NT2/D1 (cell line): Measurements from ENCODE around the gene THAP3.

ENCODE experiments used
- DNase-seq: peaks from one replicate; pipeline ENCODE4 v3.0.0-alpha.2; 2011; ENCODE audit warnings: low read depth, low spot score
- H3K27me3 ChIP-seq: 2 replicates; pipeline ENCODE4 v1.6.0; 2011; ENCODE audit warnings: mild to moderate bottlenecking; ENCODE audit not compliant: insufficient read length, insufficient read depth
- H3K36me3 ChIP-seq: 2 replicates; pipeline ENCODE4 v1.6.1; 2011; ENCODE audit warnings: mild to moderate bottlenecking, low read length, mixed read lengths; ENCODE audit not compliant: insufficient read depth, insufficient read length
- H3K4me1 ChIP-seq: 2 replicates; pipeline ENCODE4 v1.5.1; 2011; ENCODE audit not compliant: insufficient read depth, insufficient read length
- H3K4me3 ChIP-seq: 2 replicates; pipeline ENCODE4 v1.5.1; 2011; ENCODE audit warnings: low read depth; ENCODE audit not compliant: insufficient read length
- H3K9ac ChIP-seq: 2 replicates; pipeline ENCODE4 v1.6.0; 2011; ENCODE audit warnings: low read depth; ENCODE audit not compliant: insufficient read length
- H3K9me3 ChIP-seq: 2 replicates; pipeline ENCODE4 v1.5.1; 2011; ENCODE audit warnings: mild to moderate bottlenecking, low read length; ENCODE audit not compliant: insufficient read depth
- SUZ12 ChIP-seq: IDR thresholded peaks from 2 replicates; pipeline ENCODE4 v1.6.1; 2011; ENCODE audit not compliant: insufficient read length, insufficient read depth; ENCODE audit errors: extremely low read depth
- YY1 ChIP-seq: IDR thresholded peaks from 2 replicates; pipeline ENCODE4 v1.6.1; 2011; ENCODE audit not compliant: insufficient read length, insufficient read depth
- ZNF274 ChIP-seq: IDR thresholded peaks from 2 replicates; pipeline ENCODE4 v1.6.1; 2011; ENCODE audit warnings: mild to moderate bottlenecking, low read depth, low read length

Gene THAP3

DNA sequence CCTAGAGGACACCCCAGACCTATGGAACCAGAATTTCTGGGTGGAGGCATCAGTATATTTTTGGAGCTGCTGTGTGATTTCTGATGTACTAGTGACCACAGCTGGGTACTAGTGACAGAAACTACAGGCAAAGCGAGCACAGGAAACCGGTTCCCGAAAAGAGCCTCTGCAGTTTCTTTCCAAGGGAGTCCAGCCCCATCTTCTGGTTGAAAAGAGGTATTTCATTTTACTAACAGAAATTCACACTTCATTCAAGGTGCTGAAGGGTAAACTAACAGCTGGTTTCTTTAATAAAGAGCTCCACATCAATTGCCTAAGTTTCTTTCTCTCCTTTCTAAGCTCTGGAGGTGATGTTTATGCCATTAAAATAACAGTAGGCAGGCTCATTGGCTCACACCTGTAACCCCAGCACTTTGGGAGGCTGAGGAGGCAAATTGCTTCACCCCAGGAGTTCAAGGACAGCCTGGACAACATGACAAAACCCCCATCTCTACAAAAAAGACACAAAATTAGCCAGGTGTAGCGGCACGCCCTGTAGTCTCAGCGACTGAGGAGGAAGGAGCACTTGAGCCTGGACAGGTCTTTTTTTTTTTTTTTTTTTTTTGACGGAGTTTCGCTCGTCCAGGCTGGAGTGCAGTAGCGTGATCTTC, 22.0 kb downstream of the THAP3 start:
- no peaks in the 10 kb centered on the region for H3K9me3 ChIP-seq
- H3K9ac ChIP-seq, result no peak overlapping the region
- no peak for DNase-seq
- no peaks in the 10 kb centered on the region for H3K27me3 ChIP-seq
- no peak for TF ChIP-seq SUZ12
- TF ChIP-seq YY1, result no peak
- no peak for TF ChIP-seq ZNF274
- H3K36me3 ChIP-seq, result peaks cover 62% of the 10 kb centered on the region
- no peak overlapping the region for H3K4me3 ChIP-seq
- H3K4me1 ChIP-seq, result no peaks in the 10 kb centered on the region

DNA sequence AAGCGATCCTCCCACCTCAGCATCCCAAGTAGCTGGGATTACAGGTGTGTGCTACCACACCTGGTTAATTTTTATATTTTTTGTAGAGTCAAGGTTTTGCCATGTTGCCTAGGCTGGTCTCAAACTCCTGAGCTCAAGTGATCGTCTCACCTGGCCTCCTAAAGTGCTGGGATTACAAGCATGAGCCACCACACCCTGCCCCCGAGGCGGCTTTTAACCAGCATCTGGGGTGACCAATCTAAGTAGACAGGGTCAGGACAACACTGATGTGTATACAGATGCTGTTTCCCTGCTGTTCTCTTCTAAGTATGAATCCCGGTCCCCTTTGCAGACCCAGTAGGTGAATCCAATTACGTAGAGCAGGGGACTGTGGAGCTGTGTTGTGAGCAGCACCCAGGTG, 23.9 kb downstream of the THAP3 start:
- H3K36me3 ChIP-seq, result peaks cover 62% of the 10 kb centered on the region
- DNase-seq, result no peak
- H3K4me3 ChIP-seq, result no peak overlapping the region
- no peak overlapping the region for H3K9ac ChIP-seq
- TF ChIP-seq SUZ12 (no peak), ZNF274 (no peak), YY1 (no peak)
- H3K9me3 ChIP-seq, result no peaks in the 10 kb centered on the region
- no peaks in the 10 kb centered on the region for H3K27me3 ChIP-seq
- H3K4me1 ChIP-seq, result no peaks in the 10 kb centered on the region

DNA sequence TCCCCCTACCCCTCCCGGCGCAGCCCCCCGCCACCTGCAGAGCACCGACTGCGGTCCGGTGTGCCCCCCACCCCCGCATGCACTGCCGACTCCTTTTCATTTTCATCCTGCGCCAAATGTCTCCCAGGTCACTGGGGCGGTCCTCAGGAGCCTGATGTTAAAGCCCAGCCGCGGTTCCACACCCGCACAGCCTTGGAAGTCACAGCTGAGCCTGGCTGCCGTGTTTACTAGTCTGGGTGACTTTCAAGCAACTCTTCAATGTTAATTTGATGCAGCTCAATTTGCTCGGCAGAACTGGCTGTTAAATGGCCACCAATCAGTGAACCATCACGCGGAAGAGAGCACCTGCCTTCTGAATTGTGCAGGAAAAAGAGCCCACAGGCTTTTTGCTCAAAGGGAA, 27.2 kb downstream of the THAP3 start:
- H3K4me3 ChIP-seq, result no peak overlapping the region
- TF ChIP-seq ZNF274, result no peak
- no peak for TF ChIP-seq YY1
- no peak for TF ChIP-seq SUZ12
- H3K9me3 ChIP-seq, result no peaks in the 10 kb centered on the region
- H3K27me3 ChIP-seq, result no peaks in the 10 kb centered on the region
- H3K36me3 ChIP-seq, result peaks cover 51% of the 10 kb centered on the region
- no peaks in the 10 kb centered on the region for H3K4me1 ChIP-seq
- DNase-seq, result no peak
- no peak overlapping the region for H3K9ac ChIP-seq

DNA sequence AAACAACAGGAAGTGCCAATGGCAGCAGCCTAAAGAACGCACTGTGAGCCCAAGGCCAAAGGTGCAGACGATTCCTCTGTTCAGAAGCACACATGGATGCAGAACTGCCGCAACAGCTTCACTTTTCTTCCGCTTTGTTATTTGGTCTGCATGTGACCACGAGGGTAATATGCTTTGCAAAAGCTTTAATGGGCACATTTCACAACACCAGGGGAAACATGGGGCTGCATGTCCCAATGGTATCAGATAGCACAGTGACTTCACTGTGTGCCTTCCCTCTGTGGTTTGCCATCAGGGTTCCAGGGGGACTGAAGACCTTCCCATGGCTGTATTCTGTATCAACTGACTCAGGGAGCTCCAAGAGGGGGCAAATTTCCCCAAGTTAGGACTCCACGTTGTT, 28.3 kb downstream of the THAP3 start:
- Histone ChIP-seq H3K4me1 (no peaks in the 10 kb centered on the region), H3K9ac (no peak overlapping the region), H3K27me3 (no peaks in the 10 kb centered on the region), H3K4me3 (no peak overlapping the region), H3K9me3 (no peaks in the 10 kb centered on the region), H3K36me3 (peaks cover 53% of the 10 kb centered on the region)
- no peak for TF ChIP-seq YY1
- TF ChIP-seq SUZ12, result no peak
- TF ChIP-seq ZNF274, result no peak
- no peak for DNase-seq

DNA sequence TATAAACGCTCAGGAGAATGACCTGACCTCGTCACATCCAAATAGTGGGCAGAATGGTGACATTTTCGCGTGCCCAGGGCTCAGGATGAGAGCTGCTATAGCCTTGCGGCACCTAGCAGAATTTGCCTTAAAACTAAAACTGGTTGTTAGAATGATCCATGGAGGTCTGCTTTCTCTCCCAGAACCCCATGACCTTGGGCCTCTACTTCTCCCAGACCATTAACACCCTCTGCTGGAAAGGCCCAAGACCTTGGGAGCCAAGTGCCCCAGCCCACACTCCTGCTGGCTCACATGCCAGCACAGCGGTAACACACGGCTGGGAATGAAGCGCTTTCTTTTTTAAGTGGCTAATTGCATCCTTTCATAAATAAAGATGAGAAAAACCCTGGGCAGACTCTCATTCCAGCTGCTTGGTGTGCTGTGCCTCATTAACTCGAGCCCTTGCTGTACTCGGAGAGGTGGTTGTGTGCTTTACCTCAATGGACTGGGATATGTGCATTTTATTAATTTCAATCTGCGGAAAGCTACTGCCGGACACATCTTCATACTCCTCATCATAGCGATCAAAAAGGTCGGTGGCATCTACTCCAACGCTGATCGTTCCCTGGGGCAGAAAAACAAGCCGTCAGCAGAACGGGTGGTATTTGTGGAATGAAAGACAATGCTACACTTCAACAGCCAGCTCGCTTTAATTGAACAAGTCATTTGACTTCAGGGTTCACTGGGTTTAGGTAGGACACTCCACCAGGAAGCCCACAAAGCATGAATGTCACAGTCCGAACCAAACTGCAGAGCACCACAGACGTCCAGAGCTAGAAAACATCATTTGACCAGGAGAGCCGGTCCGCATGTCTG, 29.0 kb downstream of the THAP3 start:
- Histone ChIP-seq H3K27me3 (no peaks in the 10 kb centered on the region), H3K9me3 (no peaks in the 10 kb centered on the region), H3K4me3 (no peak overlapping the region), H3K36me3 (peaks cover 53% of the 10 kb centered on the region), H3K4me1 (no peaks in the 10 kb centered on the region), H3K9ac (no peak overlapping the region)
- TF ChIP-seq SUZ12, result no peak
- TF ChIP-seq ZNF274, result no peak
- TF ChIP-seq YY1, result no peak
- DNase-seq, result no peak

DNA sequence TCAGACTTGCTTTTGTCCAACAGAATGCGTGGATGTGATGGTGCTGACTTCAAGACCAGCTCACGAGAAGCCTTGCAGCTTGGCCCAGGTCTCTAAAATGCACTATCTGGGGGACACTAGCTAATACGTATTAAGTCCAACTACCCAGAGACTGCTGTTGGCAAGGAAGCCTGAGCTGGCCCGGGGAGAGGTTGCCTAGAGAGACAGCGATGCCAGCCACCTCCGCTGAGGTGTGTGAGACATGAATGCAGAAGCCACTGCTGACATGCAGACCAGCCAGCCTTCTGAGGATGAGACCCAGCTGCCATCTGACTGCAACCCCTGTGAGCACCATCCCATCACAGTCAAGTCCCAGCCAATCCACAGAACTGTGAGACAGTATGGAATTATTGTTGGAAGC, 32.5 kb downstream of the THAP3 start:
- DNase-seq, result no peak
- no peak overlapping the region for H3K9ac ChIP-seq
- no peaks in the 10 kb centered on the region for H3K4me1 ChIP-seq
- H3K9me3 ChIP-seq, result no peaks in the 10 kb centered on the region
- no peak overlapping the region for H3K4me3 ChIP-seq
- H3K27me3 ChIP-seq, result no peaks in the 10 kb centered on the region
- no peak for TF ChIP-seq ZNF274
- TF ChIP-seq YY1, result no peak
- TF ChIP-seq SUZ12, result no peak
- H3K36me3 ChIP-seq, result peaks cover 39% of the 10 kb centered on the region

DNA sequence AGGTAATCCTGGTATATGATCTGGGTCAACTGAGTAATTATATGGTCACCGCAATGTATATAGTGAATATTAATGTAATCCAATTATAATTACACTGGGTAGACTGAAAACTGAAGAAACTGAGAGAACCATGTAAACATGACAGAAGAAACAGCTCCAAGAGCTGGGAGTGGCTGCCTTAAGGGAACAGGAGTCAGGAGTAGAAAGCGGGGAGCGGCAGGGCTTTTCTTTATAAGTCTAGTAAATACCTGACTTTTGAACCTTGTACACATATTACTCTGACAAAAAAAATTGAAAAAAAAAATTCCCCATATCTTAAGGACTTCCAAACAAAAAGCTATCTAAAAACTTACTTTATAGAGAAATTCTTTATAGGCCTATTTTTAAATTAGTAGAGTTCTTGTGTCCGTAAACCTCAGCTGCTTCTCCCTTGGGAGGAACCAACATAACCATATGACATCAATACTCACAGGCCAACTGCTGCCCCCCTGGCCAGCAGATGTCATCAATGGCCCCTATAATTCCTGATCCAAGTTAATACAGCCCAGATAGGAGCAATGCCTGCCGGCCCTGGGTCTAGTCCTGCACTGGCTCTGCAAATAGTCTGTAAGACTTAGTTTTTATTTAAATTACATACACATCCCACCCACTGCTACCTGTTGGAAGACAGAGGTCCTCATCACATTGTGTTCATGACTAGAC, 33.8 kb downstream of the THAP3 start:
- Histone ChIP-seq H3K36me3 (peaks cover 41% of the 10 kb centered on the region), H3K9me3 (peaks cover 10% of the 10 kb centered on the region; the same call in 1 of the 2 replicates), H3K27me3 (no peaks in the 10 kb centered on the region), H3K4me1 (no peaks in the 10 kb centered on the region), H3K9ac (no peak overlapping the region), H3K4me3 (no peak overlapping the region)
- no peak for TF ChIP-seq ZNF274
- TF ChIP-seq YY1, result no peak
- no peak for TF ChIP-seq SUZ12
- DNase-seq, result no peak
